B cell (primary cell): ENCODE results near the gene MED6. TPM values are rescaled to one million over a fixed set of nuclear protein-coding genes. Genes with fewer than 3 reads are reported as not detected.

Experiments used
- ATAC-seq: fragments of 200-7000 bp; cut with Tn5 transposase; one replicate; pipeline ENCODE4 v1.10.0; 2021; ENCODE audit warnings: low read depth, mild to moderate bottlenecking, moderate number of reproducible peaks, moderate library complexity
- CTCF ChIA-PET: fragments of 350-600 bp; sonication (Branson Sonifier 250); formaldehyde crosslinking; loops from one replicate; lab custom pipeline; 2021; ENCODE audit warnings: antibody characterized with exemption, inconsistent platforms; lab: Charles Lee
- POLR2A ChIA-PET: fragments of 350-600 bp; sonication (Branson Sonifier 250); formaldehyde crosslinking; loops from one replicate; lab custom pipeline; 2021; ENCODE audit warnings: antibody characterized with exemption; lab: Charles Lee
- DNase-seq: peaks from one replicate; pipeline ENCODE4 v3.0.0; 2013
- H2AFZ ChIP-seq: 2 replicates; pipeline ENCODE4 v1.6.1; 2012; ENCODE audit warnings: mild to moderate bottlenecking, low read depth, low read length; ENCODE audit not compliant: insufficient read depth, poor library complexity, severe bottlenecking
- H3K27ac ChIP-seq, 2 donors: 1 replicate in 1 of 2; 2 replicates in 1 of 2; pipeline ENCODE4 v1.5.1; 2012 to 2013; ENCODE audit warnings: low read length in 2 of 2, mild to moderate bottlenecking in 2 of 2, moderate library complexity in 1 of 2
- H3K27me3 ChIP-seq, 4 experiments: fragments of 200-600 bp in 1 of 4; sonication (generic) in 1 of 4; replicated peaks in 1 of 4; 1 replicate in 2 of 4; 2 replicates in 2 of 4; pipeline versions ENCODE4 v1.6.1 to v1.7.0; 2013 to 2016; ENCODE audit warnings: low read length in 3 of 4, mild to moderate bottlenecking in 2 of 4, mixed read lengths in 1 of 4, moderate library complexity in 1 of 4; ENCODE audit not compliant: insufficient read depth in 4 of 4, control insufficient read depth in 3 of 4; ENCODE audit errors: control extremely low read depth in 1 of 4
- H3K36me3 ChIP-seq, 2 experiments: replicated peaks in 1 of 2; 1 replicate in 1 of 2; 2 replicates in 1 of 2; pipeline versions ENCODE4 v1.6.1 to v1.7.1; 2013; ENCODE audit warnings: low read length in 1 of 2; ENCODE audit not compliant: insufficient read depth in 2 of 2, control insufficient read depth in 1 of 2; ENCODE audit errors: control extremely low read depth in 1 of 2, extremely low read depth in 1 of 2
- H3K4me1 ChIP-seq, 2 donors: fragments of 200-600 bp in 1 of 2; sonication (generic) in 1 of 2; 1 replicate in 1 of 2; 2 replicates in 1 of 2; pipeline versions ENCODE4 v1.5.1 to v1.6.1; 2013 to 2017; ENCODE audit warnings: low read length in 2 of 2; ENCODE audit not compliant: control insufficient read depth in 2 of 2, insufficient read depth in 2 of 2
- H3K4me2 ChIP-seq: replicated peaks from 2 replicates; pipeline ENCODE3; 2012; ENCODE audit warnings: mild to moderate bottlenecking, low read depth, low read length; ENCODE audit not compliant: poor library complexity, severe bottlenecking
- H3K4me3 ChIP-seq, 5 experiments: fragments of 200-600 bp in 1 of 5; sonication (generic) in 1 of 5; 1 replicate in 3 of 5; 2 replicates in 2 of 5; pipeline versions ENCODE4 v1.5.1 to v1.7.0; 2011 to 2016; ENCODE audit warnings: low read length in 4 of 5, mild to moderate bottlenecking in 4 of 5, low read depth in 2 of 5, control low read depth in 1 of 5, moderate library complexity in 1 of 5; ENCODE audit not compliant: insufficient read depth in 1 of 5; ENCODE audit errors: control extremely low read depth in 1 of 5, extremely low read depth in 1 of 5
- H3K79me2 ChIP-seq: fragments of 200-600 bp; sonication (generic); one replicate; pipeline ENCODE4 v1.6.0; 2016; ENCODE audit warnings: low read length; ENCODE audit not compliant: control insufficient read depth, insufficient read depth
- H3K9ac ChIP-seq: fragments of 200-600 bp; sonication (generic); 2 replicates; pipeline ENCODE4 v1.6.1; 2017; ENCODE audit warnings: mild to moderate bottlenecking, low read length, moderate library complexity
- H3K9me3 ChIP-seq, 3 donors: one replicate each; pipeline versions ENCODE4 v1.6.1 to v1.7.1; 2013; ENCODE audit warnings: low read length in 2 of 3; ENCODE audit not compliant: control insufficient read depth in 2 of 3, insufficient read depth in 1 of 3; ENCODE audit errors: control extremely low read depth in 1 of 3
- H4K20me1 ChIP-seq: 2 replicates; pipeline ENCODE4 v1.6.0; 2012; ENCODE audit warnings: mild to moderate bottlenecking, low read length; ENCODE audit not compliant: insufficient read depth, control insufficient read depth, poor library complexity, severe bottlenecking
- H3K27ac Mint-ChIP-seq: one replicate; pipeline ENCODE4 v1.8.0; 2021; ENCODE audit warnings: mixed read lengths
- H3K27me3 Mint-ChIP-seq: one replicate; pipeline ENCODE4 v1.8.0; 2021; ENCODE audit warnings: mixed read lengths
- H3K4me1 Mint-ChIP-seq: one replicate; pipeline ENCODE4 v1.8.0; 2021; ENCODE audit warnings: mixed read lengths
- H3K4me3 Mint-ChIP-seq: one replicate; pipeline ENCODE4 v1.8.0; 2021; ENCODE audit warnings: mixed read lengths
- H3K9me3 Mint-ChIP-seq: one replicate; pipeline ENCODE4 v1.8.0; 2022; ENCODE audit warnings: mixed read lengths; ENCODE audit not compliant: insufficient read depth
- EZH2 ChIP-seq: IDR thresholded peaks from 2 replicates; pipeline ENCODE4 v1.6.1; 2012; ENCODE audit warnings: borderline replicate concordance, low read depth, mild to moderate bottlenecking, moderate library complexity, low read length; ENCODE audit not compliant: insufficient read depth, poor library complexity, severe bottlenecking
- WGBS: methylation state at CpG from one replicate; pipeline ENCODE4 v1.1.5; 2013; ENCODE audit warnings: missing lambda C conversion rate; ENCODE audit not compliant: insufficient coverage; 5-methylcytosine and 5-hydroxymethylcytosine counted together
- intact Hi-C: fragments of 100-400 bp; cut with micrococcal nuclease; formaldehyde crosslinking; loops from one replicate; pipeline ENCODE4 v1.10.0; 2022
- polyA minus RNA-seq: library from RNA; depleted of rRNA, polyadenylated mRNA; stranded (reverse); fragments of >200 nt; gene quantifications from 2 replicates; pipeline ENCODE4 v1.2.3, GENCODE V29; 2012
- polyA plus RNA-seq: library from polyadenylated mRNA; depleted of rRNA; stranded (reverse); fragments of >200 nt; gene quantifications from 2 replicates; pipeline ENCODE4 v1.2.3, GENCODE V29; 2012
- total RNA-seq, 2 donors: library from RNA; stranded (reverse); fragments of 120-200 nt in 1 of 2; gene quantifications; 1 replicate in 1 of 2; 2 replicates in 1 of 2; pipeline versions ENCODE4 v1.2.3 to v1.2.4, GENCODE V29; 2013 to 2022
- TF ChIP-seq, protein P1 (sequence below): fragments of 200-600 bp; IDR thresholded peaks from one replicate; pipeline ENCODE4 v1.8.0; 2022; ENCODE audit warnings: antibody characterized with exemption, mild to moderate bottlenecking

MED6 gene, protein sequence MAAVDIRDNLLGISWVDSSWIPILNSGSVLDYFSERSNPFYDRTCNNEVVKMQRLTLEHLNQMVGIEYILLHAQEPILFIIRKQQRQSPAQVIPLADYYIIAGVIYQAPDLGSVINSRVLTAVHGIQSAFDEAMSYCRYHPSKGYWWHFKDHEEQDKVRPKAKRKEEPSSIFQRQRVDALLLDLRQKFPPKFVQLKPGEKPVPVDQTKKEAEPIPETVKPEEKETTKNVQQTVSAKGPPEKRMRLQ
- total RNA-seq (68.3 and 71.0 TPM in 2 replicates), polyA plus RNA-seq (30.4 and 51.0 TPM in 2 replicates), polyA minus RNA-seq (16.6 and 21.2 TPM in 2 replicates)
- 41.7 TPM for total RNA-seq (2013)

DNA sequence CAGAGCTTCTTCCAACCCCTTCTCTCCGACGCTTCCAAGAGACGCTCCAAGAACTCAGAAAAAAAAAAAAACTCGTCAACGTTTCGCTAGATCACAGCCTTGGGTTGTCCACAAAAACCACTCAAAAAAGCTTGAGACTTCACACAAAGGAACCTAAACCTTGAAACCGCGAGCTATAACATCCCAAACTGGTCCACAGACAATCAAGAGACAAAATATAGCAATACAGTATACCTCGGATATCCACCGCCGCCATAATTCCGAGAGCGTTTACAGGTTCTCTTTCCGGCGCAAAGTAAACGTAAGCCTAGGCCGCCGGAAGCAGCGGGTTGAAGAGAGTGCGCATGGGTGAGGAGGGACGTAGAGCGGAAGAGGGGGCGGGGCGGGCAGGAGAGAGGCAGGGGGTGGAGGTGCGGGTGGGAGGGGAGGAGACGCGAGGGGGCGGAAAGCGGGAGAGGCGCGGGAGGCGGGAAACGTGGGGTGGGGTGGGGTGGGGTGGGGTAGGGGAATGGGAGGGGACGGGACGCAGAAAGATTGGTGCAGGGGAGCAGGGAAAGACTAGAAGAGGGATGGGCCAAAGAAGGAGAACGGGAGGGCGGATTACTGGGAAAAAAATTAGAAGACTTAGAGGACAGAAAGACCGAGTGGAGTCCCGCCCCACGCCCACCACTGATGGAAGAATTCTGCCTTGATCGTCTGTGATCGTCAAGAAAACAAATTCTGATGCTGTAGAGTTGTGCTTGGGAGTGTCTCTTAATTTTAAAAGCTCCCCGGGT, at the start of gene MED6:
Gene MED6 (minus strand): TSS at position 274 of the 776 bp plus-strand sequence. CDS start 18 bp downstream, at position 256.
- peak within 1 kb of the TSS; percentile 97 for H3K27ac Mint-ChIP-seq
- DNase-seq (peak; percentile 93), ATAC-seq (peak; percentile 98)
- H3K79me2 ChIP-seq, result peaks cover 47% of the 10 kb centered on the region
- peaks cover 25 to 26% of the 10 kb centered on the region in 2 donors for H3K4me1 ChIP-seq
- H3K27me3 Mint-ChIP-seq, result no peaks in the 10 kb centered on the region
- H3K36me3 ChIP-seq, result peaks cover 0 to 14% of the 10 kb centered on the region in 2 experiments
- H2AFZ ChIP-seq, result peak within 1 kb of the TSS; percentile 100
- ChIA-PET POLR2A (interaction anchor here (0.6 to 1.2 kb wide), 7 partner anchors 41 to 1876 kb away, joined by 3 to 7 read pairs (median 3); no protein-coding TSS in a partner anchor), CTCF (interaction anchor here (0.6 to 3.3 kb wide), 12 partner anchors 11 to 423 kb away, joined by 3 to 16 read pairs (median 4); partner anchors contain the start of genes MAP3K9 and PCNX1)
- H3K27ac ChIP-seq, result peak within 1 kb of the TSS; percentile 69 to 94
- intact Hi-C loops, result loop anchor here (1.0 to 5.0 kb wide), 5 partner anchors 42 to 308 kb away; partner anchors contain the start of genes MAP3K9 and TTC9
- H3K4me1 Mint-ChIP-seq, result peaks cover 27% of the 10 kb centered on the region
- H3K4me2 ChIP-seq, result peak within 1 kb of the TSS; percentile 90
- H4K20me1 ChIP-seq, result peaks cover 32% of the 10 kb centered on the region
- H3K4me3 Mint-ChIP-seq, result peak within 1 kb of the TSS; percentile 99
- H3K9me3 ChIP-seq, result no peaks in the 10 kb centered on the region
- TF ChIP-seq, protein P1, sequence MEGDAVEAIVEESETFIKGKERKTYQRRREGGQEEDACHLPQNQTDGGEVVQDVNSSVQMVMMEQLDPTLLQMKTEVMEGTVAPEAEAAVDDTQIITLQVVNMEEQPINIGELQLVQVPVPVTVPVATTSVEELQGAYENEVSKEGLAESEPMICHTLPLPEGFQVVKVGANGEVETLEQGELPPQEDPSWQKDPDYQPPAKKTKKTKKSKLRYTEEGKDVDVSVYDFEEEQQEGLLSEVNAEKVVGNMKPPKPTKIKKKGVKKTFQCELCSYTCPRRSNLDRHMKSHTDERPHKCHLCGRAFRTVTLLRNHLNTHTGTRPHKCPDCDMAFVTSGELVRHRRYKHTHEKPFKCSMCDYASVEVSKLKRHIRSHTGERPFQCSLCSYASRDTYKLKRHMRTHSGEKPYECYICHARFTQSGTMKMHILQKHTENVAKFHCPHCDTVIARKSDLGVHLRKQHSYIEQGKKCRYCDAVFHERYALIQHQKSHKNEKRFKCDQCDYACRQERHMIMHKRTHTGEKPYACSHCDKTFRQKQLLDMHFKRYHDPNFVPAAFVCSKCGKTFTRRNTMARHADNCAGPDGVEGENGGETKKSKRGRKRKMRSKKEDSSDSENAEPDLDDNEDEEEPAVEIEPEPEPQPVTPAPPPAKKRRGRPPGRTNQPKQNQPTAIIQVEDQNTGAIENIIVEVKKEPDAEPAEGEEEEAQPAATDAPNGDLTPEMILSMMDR, result no peak
- no peak for TF ChIP-seq EZH2
- H3K4me3 ChIP-seq, result peak within 1 kb of the TSS; percentile 67 to 100 (median 98)
- H3K9ac ChIP-seq, result peak within 1 kb of the TSS; percentile 100
- WGBS, result 0% methylated on average over 18 of the region's 43 CpGs
- no peaks in the 10 kb centered on the region for H3K27me3 ChIP-seq
- no peaks in the 10 kb centered on the region for H3K9me3 Mint-ChIP-seq
